B cell (primary cell): Measurements from ENCODE around the gene COMMD8. TPM values are rescaled to one million over a fixed set of nuclear protein-coding genes. Genes with fewer than 3 reads are reported as not detected.

Source experiments
- ATAC-seq: fragments of 200-7000 bp; cut with Tn5 transposase; one replicate; pipeline ENCODE4 v1.10.0; 2021; ENCODE audit warnings: low read depth, mild to moderate bottlenecking, moderate number of reproducible peaks, moderate library complexity
- CTCF ChIA-PET: fragments of 350-600 bp; sonication (Branson Sonifier 250); formaldehyde crosslinking; loops from one replicate; lab custom pipeline; 2021; ENCODE audit warnings: antibody characterized with exemption, inconsistent platforms; lab: Charles Lee
- POLR2A ChIA-PET: fragments of 350-600 bp; sonication (Branson Sonifier 250); formaldehyde crosslinking; loops from one replicate; lab custom pipeline; 2021; ENCODE audit warnings: antibody characterized with exemption; lab: Charles Lee
- DNase-seq: peaks from one replicate; pipeline ENCODE4 v3.0.0; 2013
- H2AFZ ChIP-seq: 2 replicates; pipeline ENCODE4 v1.6.1; 2012; ENCODE audit warnings: mild to moderate bottlenecking, low read depth, low read length; ENCODE audit not compliant: insufficient read depth, poor library complexity, severe bottlenecking
- H3K27ac ChIP-seq, 2 donors: 1 replicate in 1 of 2; 2 replicates in 1 of 2; pipeline ENCODE4 v1.5.1; 2012 to 2013; ENCODE audit warnings: low read length in 2 of 2, mild to moderate bottlenecking in 2 of 2, moderate library complexity in 1 of 2
- H3K27me3 ChIP-seq, 4 experiments: fragments of 200-600 bp in 1 of 4; sonication (generic) in 1 of 4; replicated peaks in 1 of 4; 1 replicate in 2 of 4; 2 replicates in 2 of 4; pipeline versions ENCODE4 v1.6.1 to v1.7.0; 2013 to 2016; ENCODE audit warnings: low read length in 3 of 4, mild to moderate bottlenecking in 2 of 4, mixed read lengths in 1 of 4, moderate library complexity in 1 of 4; ENCODE audit not compliant: insufficient read depth in 4 of 4, control insufficient read depth in 3 of 4; ENCODE audit errors: control extremely low read depth in 1 of 4
- H3K36me3 ChIP-seq, 2 experiments: replicated peaks in 1 of 2; 1 replicate in 1 of 2; 2 replicates in 1 of 2; pipeline versions ENCODE4 v1.6.1 to v1.7.1; 2013; ENCODE audit warnings: low read length in 1 of 2; ENCODE audit not compliant: insufficient read depth in 2 of 2, control insufficient read depth in 1 of 2; ENCODE audit errors: control extremely low read depth in 1 of 2, extremely low read depth in 1 of 2
- H3K4me1 ChIP-seq, 2 donors: fragments of 200-600 bp in 1 of 2; sonication (generic) in 1 of 2; 1 replicate in 1 of 2; 2 replicates in 1 of 2; pipeline versions ENCODE4 v1.5.1 to v1.6.1; 2013 to 2017; ENCODE audit warnings: low read length in 2 of 2; ENCODE audit not compliant: control insufficient read depth in 2 of 2, insufficient read depth in 2 of 2
- H3K4me2 ChIP-seq: replicated peaks from 2 replicates; pipeline ENCODE3; 2012; ENCODE audit warnings: mild to moderate bottlenecking, low read depth, low read length; ENCODE audit not compliant: poor library complexity, severe bottlenecking
- H3K4me3 ChIP-seq, 5 experiments: fragments of 200-600 bp in 1 of 5; sonication (generic) in 1 of 5; 1 replicate in 3 of 5; 2 replicates in 2 of 5; pipeline versions ENCODE4 v1.5.1 to v1.7.0; 2011 to 2016; ENCODE audit warnings: low read length in 4 of 5, mild to moderate bottlenecking in 4 of 5, low read depth in 2 of 5, control low read depth in 1 of 5, moderate library complexity in 1 of 5; ENCODE audit not compliant: insufficient read depth in 1 of 5; ENCODE audit errors: control extremely low read depth in 1 of 5, extremely low read depth in 1 of 5
- H3K79me2 ChIP-seq: fragments of 200-600 bp; sonication (generic); one replicate; pipeline ENCODE4 v1.6.0; 2016; ENCODE audit warnings: low read length; ENCODE audit not compliant: control insufficient read depth, insufficient read depth
- H3K9ac ChIP-seq: fragments of 200-600 bp; sonication (generic); 2 replicates; pipeline ENCODE4 v1.6.1; 2017; ENCODE audit warnings: mild to moderate bottlenecking, low read length, moderate library complexity
- H3K9me3 ChIP-seq, 3 donors: one replicate each; pipeline versions ENCODE4 v1.6.1 to v1.7.1; 2013; ENCODE audit warnings: low read length in 2 of 3; ENCODE audit not compliant: control insufficient read depth in 2 of 3, insufficient read depth in 1 of 3; ENCODE audit errors: control extremely low read depth in 1 of 3
- H4K20me1 ChIP-seq: 2 replicates; pipeline ENCODE4 v1.6.0; 2012; ENCODE audit warnings: mild to moderate bottlenecking, low read length; ENCODE audit not compliant: insufficient read depth, control insufficient read depth, poor library complexity, severe bottlenecking
- H3K27ac Mint-ChIP-seq: one replicate; pipeline ENCODE4 v1.8.0; 2021; ENCODE audit warnings: mixed read lengths
- H3K27me3 Mint-ChIP-seq: one replicate; pipeline ENCODE4 v1.8.0; 2021; ENCODE audit warnings: mixed read lengths
- H3K4me1 Mint-ChIP-seq: one replicate; pipeline ENCODE4 v1.8.0; 2021; ENCODE audit warnings: mixed read lengths
- H3K4me3 Mint-ChIP-seq: one replicate; pipeline ENCODE4 v1.8.0; 2021; ENCODE audit warnings: mixed read lengths
- H3K9me3 Mint-ChIP-seq: one replicate; pipeline ENCODE4 v1.8.0; 2022; ENCODE audit warnings: mixed read lengths; ENCODE audit not compliant: insufficient read depth
- CTCF ChIP-seq: fragments of 200-600 bp; IDR thresholded peaks from one replicate; pipeline ENCODE4 v1.8.0; 2022; ENCODE audit warnings: antibody characterized with exemption, mild to moderate bottlenecking
- EZH2 ChIP-seq: IDR thresholded peaks from 2 replicates; pipeline ENCODE4 v1.6.1; 2012; ENCODE audit warnings: borderline replicate concordance, low read depth, mild to moderate bottlenecking, moderate library complexity, low read length; ENCODE audit not compliant: insufficient read depth, poor library complexity, severe bottlenecking
- WGBS: methylation state at CpG from one replicate; pipeline ENCODE4 v1.1.5; 2013; ENCODE audit warnings: missing lambda C conversion rate; ENCODE audit not compliant: insufficient coverage; 5-methylcytosine and 5-hydroxymethylcytosine counted together
- intact Hi-C: fragments of 100-400 bp; cut with micrococcal nuclease; formaldehyde crosslinking; loops from one replicate; pipeline ENCODE4 v1.10.0; 2022
- polyA plus RNA-seq: library from polyadenylated mRNA; depleted of rRNA; stranded (reverse); fragments of >200 nt; gene quantifications from 2 replicates; pipeline ENCODE4 v1.2.3, GENCODE V29; 2012
- total RNA-seq, 2 donors: library from RNA; stranded (reverse); fragments of 120-200 nt in 1 of 2; gene quantifications; 1 replicate in 1 of 2; 2 replicates in 1 of 2; pipeline versions ENCODE4 v1.2.3 to v1.2.4, GENCODE V29; 2013 to 2022

Gene COMMD8
- total and polyA plus RNA-seq, 2 donors (not counting 1 experiment from before 2014, with no cell fraction given) = 5.5 to 15.2 TPM

DNA sequence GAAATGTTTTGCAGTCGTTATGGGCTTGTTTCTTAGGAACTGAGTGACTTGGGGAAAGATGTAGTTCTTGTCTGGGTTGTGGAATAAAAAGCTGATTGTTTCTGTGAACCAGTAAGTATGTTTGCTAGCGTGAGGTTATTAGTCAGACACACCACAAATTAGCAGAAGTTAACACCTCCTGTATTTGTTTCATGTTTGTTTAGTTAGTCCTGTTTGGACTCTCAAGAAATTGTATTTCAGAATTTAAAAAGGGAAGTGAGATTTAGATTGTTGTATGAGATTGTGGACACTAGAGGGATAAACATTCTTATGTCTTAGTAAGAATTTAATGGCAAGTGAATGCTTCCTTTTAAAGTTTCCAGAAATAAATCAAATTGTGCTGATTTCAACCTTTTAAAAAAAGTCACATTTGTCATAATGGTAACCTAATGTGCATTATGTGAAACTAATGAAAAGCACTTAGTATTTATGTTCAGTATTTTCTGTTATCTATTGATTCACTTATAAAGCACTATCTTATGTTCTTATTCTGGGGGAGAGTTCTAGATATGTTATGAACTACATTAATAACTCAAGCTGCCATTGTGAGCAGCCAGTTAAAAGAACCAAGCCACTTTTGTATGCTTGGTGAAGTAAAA, 47.1 kb upstream of the COMMD8 start:
- intact Hi-C loops = loop anchor here (1.0 to 5.0 kb wide), 4 partner anchors 11 to 52 kb away; partner anchors contain the start of genes ATP10D and COMMD8
- Histone ChIP-seq H3K9me3 (no peaks in the 10 kb centered on the region), H4K20me1 (no peaks in the 10 kb centered on the region), H3K9ac (peak overlapping the region; percentile 31), H3K36me3 (peaks cover 7 to 8% of the 10 kb centered on the region in 2 experiments), H3K4me3 (peak overlapping the region in 1 of 5 experiments; percentile 27), H3K79me2 (peaks cover 94% of the 10 kb centered on the region), H3K4me1 (peaks cover 40 to 63% of the 10 kb centered on the region in 2 donors), H2AFZ (peak overlapping the region; percentile 50), H3K27ac (peak overlapping the region; percentile 52 to 66), H3K4me2 (peak overlapping the region; percentile 61), H3K27me3 (no peaks in the 10 kb centered on the region)
- no CpG with 5 or more reads among the region's 2 CpGs for WGBS
- CTCF ChIA-PET = interaction anchor here (0.6 to 2.4 kb wide), 15 partner anchors 8 to 74 kb away, joined by 3 to 13 read pairs (median 4); partner anchors contain the start of genes ATP10D and COMMD8
- H3K9me3 Mint-ChIP-seq = no peaks in the 10 kb centered on the region
- peaks cover 64% of the 10 kb centered on the region for H3K4me1 Mint-ChIP-seq
- H3K27me3 Mint-ChIP-seq = no peaks in the 10 kb centered on the region
- POLR2A ChIA-PET = interaction anchor here (1.3 to 1.6 kb wide), 2 partner anchors 26 to 47 kb away, joined by 4 to 8 read pairs; partner anchors contain the start of genes ATP10D and COMMD8
- H3K27ac Mint-ChIP-seq = peak overlapping the region; percentile 77
- peak; percentile 85 for ATAC-seq
- peak; percentile 73 for TF ChIP-seq CTCF
- no peak for TF ChIP-seq EZH2
- DNase-seq = peak; percentile 66
- peak overlapping the region; percentile 64 for H3K4me3 Mint-ChIP-seq

DNA sequence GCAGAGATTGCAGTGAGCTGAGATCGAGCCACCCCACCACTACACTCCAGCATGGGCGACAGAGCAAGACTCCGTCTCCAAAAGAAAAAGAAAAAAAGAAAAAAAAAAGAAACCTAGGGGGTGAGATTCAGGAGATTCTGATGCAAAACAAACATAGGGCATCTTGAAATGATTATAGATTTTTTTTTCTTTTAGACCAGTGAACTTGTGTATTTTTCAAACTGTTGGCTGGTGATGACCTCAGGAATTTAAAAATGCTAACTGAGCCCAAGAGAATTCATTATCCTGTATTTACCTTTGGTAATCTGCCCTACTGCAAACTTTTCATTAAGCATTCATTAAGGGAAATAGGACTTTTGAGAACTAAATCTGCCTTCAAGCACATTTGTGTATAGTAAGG, 42.2 kb upstream of the COMMD8 start:
- no peaks in the 10 kb centered on the region for H3K27me3 ChIP-seq
- no CpG with 5 or more reads among the region's 3 CpGs for WGBS
- intact Hi-C loops = no loop called here
- CTCF ChIA-PET = interaction anchor here (1.2 kb wide), 1 partner anchor 42 kb away, joined by 3 read pairs; the partner anchor contains the start of gene COMMD8
- no peak overlapping the region for H3K9ac ChIP-seq
- H3K4me1 ChIP-seq = peaks cover 35 to 61% of the 10 kb centered on the region in 2 donors
- H3K4me3 ChIP-seq = no peak overlapping the region
- H3K4me2 ChIP-seq = no peak overlapping the region
- H2AFZ ChIP-seq = no peak overlapping the region
- no peaks in the 10 kb centered on the region for H4K20me1 ChIP-seq
- no peak for TF ChIP-seq CTCF
- TF ChIP-seq EZH2 = no peak
- DNase-seq (no peak), ATAC-seq (no peak)
- Mint-ChIP-seq H3K27ac (no peak overlapping the region), H3K27me3 (no peaks in the 10 kb centered on the region), H3K4me1 (peaks cover 58% of the 10 kb centered on the region), H3K4me3 (no peak overlapping the region), H3K9me3 (no peaks in the 10 kb centered on the region)
- peak overlapping the region in 1 of 2 donors; percentile 30 for H3K27ac ChIP-seq
- H3K36me3 ChIP-seq = peaks cover 0 to 3% of the 10 kb centered on the region in 2 experiments
- H3K9me3 ChIP-seq = peaks cover 0 to 11% (median 0%) of the 10 kb centered on the region in 3 donors
- H3K79me2 ChIP-seq = peaks cover 83% of the 10 kb centered on the region
- POLR2A ChIA-PET = no interaction called here
